GM21390 (cell line): ENCODE results near the gene ZFP30.
"Not testable (repeated sequence)": the region's sequence is repeated elsewhere in the genome, so short reads cannot be mapped to it uniquely, and the experiment has no call there.

ENCODE experiments used
- ATAC-seq: cut with Tn5 transposase; IDR thresholded peaks from one replicate; pipeline ENCODE4 v1.9.1; 2021; ENCODE audit not compliant: unreplicated experiment

ZFP30 gene

DNA sequence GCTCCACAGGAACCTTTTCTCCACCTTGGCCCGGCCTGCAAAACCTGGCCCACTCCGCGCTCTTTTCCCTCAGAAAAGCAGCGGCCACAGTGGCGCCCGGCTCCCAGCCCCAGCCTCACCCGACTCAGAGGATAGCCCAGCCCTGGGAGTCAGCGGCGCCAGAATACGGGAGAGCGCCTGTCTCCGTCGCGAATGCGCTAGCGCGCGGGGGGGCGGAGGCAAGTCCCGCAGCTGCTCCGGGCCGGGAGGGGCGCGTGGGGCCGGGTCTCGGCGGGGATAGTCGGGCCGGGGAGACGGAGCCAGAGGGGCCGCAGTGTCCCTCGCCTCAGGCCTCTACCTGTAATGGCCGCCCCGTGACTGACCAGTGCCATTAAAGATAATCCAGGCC, at the start of gene ZFP30:
ZFP30 (minus strand) TSS at position 165 of the 388 bp plus-strand sequence. CDS start 7,643 bp downstream, outside the sequence.
- ATAC-seq: peak; percentile 54

DNA sequence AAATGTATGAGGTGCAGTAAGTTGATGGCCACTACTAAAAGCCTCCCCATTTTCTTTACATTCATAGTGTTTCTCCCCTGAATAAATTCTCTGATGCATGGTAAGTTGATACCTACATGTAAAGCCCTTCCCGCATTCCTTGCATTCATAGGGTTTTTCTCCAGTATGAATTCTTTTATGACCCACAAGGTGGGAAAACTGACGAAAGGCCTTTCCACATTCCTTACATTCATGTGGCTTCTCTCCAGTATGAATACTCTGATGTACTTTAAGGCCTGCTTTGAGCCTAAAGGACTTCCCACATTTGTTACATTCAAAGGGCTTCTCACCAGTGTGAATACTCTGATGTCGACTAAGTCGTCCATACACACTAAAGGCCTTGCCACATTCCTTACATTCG, 43.8 kb upstream of the ZFP30 start:
- no peak for ATAC-seq

DNA sequence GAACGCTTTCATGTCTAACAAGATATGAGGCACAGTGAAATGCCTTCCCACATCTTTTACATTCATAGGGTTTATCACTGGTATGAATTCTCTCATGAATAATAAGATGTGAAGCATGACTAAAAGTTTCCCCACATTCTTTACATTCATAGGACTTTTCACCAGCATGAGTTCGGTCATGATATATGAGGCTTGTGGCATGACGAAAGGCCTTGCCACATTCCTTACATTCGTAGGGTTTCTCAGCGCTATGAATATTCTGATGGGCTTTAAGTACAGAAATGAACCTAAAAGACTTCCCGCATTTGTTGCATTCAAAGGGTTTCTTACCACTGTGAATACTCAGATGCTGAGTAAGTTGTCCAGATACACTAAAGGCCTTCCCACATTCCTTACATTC, 43.0 kb upstream of the ZFP30 start:
- no peak for ATAC-seq

DNA sequence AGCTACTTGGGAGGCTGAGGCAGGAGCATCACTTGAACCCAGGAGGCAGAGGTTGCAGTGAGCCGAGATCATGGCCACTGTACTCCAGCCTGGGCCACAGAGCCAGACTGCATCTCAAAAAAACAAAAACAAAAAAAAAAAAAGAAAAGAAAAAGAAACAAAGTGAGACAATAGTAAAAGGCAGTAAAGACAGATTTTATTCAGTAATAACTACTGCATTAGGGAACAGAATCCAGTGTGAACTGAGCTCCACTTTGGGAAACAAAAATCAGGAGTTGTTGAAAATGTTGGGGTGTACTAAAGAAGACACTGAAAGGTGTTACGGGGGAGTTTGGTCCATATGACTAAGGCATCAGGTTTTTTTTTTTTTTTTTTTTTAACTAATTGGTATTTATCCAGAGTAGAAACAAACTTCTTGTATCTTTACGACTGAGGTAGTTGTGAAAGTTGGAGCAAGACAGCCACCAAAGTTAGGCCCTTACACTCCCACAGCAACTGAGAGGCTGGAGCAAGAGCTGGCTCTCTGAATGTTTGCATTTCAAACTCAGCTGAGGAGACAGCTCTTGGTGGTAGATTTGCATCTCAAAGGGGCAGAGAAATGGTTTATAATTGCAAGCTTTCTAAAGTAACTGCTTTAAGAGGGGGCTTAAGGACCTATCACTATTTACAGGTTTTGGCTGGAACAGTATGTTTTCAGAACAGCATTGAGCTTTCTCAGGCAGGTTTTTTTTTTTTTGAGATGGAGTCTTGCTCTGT, 40.1 kb upstream of the ZFP30 start:
- ATAC-seq: no peak

DNA sequence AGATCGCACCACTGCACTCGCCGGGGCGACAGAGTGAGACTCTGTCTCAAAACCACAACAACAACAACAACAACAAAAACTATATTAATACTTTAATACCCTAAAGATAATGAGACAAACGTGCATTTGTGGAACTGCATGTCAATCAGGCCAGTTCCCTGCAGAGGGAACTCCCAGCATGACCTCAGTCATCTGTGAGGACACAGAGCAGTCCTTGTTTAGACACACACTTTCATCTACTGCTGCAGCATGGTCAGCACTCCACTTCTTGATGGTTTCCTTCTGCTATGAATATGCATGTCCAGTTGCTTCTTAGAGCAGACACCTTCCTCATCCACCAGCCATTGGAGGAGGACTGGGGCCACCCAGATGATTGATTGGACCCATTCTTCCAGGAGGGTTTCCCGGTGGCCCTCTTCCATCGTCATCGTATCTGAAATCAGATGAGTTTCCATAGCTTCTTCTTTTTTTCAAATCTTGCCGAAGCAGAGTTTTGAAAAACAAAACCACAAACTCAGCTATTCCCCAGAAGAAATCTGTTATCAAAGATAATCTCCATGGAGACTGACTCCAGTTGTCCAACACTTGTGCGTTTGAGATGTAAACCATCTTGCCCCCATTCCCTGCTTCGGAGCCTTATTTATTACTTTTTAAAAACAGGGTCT, 37.8 kb upstream of the ZFP30 start:
- ATAC-seq: no peak

DNA sequence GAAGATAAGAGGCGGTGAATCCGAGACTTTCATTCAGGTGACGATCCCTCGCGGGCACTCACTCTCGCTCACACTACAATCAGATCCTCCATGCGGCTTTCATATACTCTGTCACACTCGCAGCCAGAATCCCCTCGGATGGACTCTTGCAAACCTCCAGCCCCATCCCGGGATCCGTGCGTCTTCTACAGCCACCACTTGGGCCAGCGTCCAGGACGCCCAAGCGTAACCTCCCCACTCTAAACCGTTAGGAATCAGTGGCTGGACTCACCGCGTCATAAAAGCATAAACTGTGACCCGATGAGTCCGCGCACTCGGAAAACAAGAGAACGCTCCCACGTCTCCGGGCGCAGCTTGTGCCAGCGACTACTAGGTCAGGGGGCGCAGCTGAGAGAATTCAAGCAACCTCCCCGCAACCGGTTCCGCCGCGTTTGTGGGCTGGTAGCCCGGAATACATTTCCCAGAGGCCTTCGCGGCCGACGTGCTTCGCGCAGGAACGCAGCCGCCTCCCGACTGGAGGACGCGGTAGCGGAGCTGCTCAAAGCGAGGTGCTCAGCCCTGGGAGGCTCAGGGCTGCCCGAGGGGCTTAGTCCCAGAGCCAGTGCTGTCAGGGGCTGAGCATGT, 36.7 kb upstream of the ZFP30 start:
- ATAC-seq: no peak

DNA sequence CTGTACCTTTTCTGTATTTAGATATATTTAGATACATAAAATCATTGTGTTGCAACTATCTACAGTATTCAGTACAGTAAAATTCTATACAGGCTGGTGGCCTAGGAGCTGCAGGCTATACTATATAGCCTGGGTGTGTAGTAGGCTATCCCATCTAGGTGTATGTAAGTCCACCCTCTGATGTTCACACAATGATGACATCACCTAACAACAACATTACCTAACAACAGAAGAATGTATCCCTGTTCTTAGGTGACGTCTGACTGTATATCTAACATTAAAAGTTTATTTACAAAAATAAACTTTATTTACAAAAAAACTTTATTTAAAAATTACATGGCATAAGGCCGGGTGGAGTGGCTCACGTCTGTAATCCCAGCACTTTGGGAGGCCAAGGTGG, 28.3 kb upstream of the ZFP30 start:
- ATAC-seq: no peak

DNA sequence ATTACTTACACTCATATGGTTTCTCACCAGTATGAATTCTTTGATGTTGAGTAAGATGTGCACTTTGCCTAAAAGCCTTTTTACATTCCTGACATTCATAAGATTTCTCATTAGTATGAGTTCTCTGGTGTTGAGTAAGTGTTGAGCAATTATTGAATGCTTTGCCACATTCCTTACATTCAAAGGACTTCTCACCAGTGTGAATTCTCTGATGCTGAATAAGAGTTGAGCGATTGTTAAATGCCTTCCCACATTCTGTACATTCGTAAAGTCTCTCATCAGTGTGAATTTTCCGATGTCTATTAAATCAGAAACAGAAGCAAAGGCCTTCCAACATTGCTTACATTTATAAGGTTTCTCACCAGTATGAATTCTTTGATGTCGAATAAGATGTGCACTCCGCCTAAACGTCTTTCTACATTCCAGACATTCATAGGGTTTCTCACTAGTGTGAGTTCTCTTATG, 14.2 kb upstream of the ZFP30 start:
- no peak for ATAC-seq

DNA sequence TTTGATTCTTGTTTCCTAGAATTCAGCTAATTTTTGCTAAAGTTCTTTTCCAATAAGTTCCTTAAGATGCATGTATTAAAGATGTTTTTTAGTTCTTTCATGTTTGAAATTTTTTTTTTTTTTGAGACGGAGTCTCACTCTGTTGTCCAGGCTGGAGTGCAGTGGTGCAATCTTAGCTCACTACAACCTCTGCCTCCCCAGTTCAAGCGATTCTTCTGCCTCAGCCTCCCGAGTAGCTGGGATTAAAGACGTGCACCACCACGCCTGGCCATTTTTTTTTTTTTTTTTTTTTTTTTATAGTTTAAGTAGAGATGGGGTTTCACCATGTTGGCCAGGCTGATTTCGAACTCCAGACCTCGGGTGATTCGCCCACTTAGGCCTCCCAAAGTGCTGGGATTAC, 1.9 kb upstream of the ZFP30 start:
- not testable (repeated sequence) for ATAC-seq

DNA sequence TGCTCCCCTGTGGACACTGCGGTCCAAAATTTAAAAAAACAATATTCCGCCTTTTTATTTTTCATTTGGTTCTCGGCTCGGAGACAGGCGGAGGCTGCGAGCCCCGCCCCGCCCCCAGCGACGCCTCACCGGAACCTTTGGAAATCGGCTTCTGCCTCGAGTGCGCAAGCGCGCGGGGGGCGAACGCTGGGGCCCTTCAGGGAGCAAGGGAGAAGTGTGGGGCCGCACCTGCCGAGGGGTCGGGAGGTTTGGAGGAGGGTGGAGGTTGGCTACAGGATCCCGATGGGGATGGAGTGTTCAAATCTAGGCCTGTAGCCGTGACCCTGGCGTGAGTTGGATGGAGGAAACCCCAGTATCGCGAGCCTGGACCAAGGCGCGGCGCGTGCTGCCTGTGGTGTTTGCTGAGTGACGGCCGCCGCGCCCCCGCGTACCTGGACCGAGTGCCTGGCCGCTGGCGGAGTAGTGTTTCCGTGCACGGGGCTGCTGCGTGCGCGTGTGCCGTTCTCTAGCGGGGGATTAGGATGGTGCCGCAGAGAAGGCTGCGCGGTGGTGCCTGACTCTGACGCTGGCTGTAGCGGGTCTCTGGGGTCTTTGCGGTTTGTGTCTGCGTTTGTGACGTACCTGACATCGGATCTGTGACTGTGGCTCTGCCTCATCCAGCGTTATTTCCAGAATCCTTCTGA, 565 bp upstream of the ZFP30 start:
- ATAC-seq: peak; percentile 53

DNA sequence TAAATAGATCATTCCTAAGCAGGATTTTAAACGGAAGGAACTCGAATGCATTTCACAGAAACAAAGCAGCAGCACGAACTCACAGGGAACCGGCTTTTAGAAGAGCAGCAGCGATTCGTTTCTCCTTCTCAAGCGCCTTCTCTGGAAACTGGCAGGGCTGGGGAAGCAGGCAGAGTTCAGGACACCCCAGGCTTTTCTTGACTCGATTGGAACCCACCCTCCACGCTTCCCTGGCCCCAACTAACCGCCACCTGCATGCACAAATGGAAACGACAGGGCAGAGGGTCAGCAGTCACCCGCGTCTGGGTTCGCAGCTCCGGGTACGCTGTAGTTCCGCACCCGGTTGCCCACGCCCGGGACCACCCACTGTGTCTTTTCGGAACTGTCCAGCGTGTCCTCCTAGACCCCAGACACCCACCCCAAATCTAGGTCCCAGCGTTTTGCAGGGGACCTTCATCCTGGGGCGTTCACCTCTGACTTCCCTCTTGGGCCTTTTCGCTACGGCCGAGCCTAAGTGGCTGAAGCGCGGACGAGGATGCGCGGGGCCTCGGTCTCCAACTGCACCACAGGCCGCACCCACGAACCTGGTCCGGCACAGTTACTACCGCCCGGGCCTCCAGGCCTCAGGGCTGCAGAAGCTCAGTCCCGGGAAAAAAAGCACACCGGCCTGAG, 500 bp downstream of the ZFP30 start:
- ATAC-seq: peak; percentile 39

DNA sequence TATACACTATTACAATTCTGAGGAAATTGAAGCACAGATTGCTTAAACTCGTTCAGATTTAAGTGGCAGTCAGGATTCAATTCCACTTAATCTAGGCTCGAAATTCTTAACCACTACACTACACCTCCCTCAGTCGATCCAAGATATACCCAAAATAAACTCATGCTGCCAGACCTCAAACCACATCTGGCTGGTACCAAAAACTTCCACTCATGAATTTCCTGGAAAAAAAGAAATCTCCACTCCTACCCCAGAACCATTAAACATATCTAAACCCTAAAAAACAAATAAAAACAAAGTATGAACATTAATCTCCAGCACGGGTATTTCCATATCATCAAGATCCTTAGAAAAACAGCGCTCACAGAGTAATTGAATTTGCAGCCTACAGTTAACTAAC, 1.1 kb downstream of the ZFP30 start:
- no peak for ATAC-seq

DNA sequence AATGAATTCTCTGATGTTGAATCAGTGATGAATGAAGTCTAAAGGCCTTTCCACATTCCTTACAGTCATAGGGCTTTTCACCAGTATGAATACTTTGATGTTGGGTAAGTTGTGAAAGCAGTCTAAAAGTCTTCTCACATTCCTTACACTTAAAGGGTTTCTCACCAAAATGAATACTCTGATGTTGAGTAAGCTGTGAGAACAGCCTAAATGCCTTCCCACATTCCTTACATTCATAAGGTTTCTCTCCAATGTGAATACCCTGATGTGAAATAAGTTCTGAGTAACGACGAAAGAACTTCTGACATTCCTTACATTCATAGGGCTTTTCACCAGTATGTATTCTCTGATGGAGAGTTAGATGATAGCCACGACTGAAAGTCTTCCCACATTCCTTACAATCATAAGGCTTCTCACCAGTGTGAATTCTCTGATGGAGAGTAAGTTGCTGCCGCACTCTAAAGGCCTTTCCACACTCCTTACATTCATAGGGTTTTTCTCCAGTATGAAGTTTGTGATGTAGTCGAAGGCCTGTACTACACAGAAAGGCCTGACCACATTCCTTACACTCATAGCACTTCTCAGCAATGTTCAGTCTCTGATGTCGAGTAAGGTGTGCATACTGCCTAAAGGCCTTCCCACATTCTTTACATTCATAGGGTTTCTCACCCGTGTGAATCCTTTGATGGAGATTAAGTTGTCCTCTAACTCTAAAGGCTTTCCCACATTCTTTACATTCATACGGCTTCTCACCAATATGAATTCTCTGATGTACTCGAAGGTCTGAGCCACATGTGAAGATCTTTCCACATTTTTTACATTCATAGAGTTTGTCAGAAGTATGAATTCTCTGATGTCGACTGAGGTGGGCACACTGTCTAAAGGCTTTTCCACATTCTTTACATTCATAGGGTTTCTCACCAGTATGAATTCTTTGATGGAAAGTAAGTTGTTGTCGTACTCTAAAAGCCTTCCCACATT, 19.9 kb downstream of the ZFP30 start:
- ATAC-seq: no peak

DNA sequence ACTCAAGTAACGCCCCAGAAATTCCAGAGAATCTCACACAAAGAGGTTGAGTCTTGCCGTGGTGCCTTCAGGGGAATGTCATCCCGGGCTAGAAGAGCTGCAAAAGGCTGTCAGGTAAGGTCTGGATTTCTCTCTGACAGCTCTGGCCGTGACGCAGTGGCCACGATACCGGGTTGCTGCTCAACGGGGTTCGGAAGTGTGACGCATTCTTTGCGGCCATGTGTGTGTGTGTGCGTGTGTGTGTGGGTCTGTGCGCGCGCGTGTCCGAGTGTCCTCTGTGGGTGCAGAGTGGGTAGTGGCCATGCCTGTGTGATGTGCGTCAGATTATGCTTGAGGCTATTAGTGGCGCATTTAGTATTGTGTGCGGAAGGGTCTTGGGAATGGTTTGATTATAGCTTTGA, 60.3 kb downstream of the ZFP30 start:
- peak; percentile 28 for ATAC-seq

DNA sequence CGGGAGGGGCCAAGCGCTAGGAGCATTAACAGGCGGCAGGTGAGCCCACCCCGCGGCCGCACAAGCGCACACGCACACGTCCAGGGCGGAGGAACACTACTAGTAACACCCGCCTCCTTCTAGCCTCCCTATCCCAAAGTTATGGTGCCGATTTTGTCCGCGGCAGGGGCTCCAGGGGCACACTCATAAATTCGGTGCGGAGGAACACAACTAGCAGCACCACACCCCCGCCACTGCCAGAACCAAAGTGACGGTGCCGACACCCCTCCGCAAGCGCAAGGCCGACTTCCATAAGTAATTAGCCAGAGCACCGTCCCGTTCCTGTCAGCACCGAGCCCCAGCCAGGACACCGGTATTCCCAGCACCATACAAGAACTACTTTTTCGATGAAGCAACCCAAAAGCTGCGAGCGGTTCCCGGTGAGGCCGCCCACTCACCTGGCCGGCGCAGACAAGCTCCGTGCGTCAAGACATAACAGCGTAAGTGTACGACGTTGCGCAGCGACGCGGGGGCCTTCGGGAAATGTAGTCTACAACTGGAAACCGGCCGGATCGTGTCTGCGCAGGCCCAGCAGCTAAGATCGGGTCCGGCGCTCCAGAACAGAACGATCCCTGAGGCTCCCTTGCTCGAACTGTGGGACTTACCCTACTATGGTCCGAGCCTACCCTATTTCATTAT, 60.8 kb downstream of the ZFP30 start, which contains the start of the genes ZNF540 and ZNF571:
ZNF540 (plus strand) TSS at position 573 of the 678 bp plus-strand sequence. CDS start 3,572 bp downstream, outside the sequence.
ZNF571 (minus strand) TSS at position 489 of the 678 bp plus-strand sequence. CDS start 8,116 bp downstream, outside the sequence.
- peak; percentile 98 for ATAC-seq

DNA sequence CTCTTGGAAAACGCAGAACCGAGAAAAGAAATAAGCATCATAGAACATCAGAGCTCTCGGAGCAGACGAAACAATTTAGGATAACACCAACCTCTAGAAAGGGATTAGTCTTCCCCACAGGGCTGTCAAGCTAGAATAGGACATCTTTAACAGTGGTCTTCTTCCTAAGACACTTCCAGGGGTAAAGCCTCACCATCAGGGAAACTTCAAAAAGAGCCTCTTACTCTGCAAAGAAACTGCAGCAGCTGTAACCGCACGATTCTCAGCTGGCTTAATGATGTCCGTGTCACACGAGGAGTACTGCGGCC, 61.3 kb downstream of the ZFP30 start:
- ATAC-seq: no peak

DNA sequence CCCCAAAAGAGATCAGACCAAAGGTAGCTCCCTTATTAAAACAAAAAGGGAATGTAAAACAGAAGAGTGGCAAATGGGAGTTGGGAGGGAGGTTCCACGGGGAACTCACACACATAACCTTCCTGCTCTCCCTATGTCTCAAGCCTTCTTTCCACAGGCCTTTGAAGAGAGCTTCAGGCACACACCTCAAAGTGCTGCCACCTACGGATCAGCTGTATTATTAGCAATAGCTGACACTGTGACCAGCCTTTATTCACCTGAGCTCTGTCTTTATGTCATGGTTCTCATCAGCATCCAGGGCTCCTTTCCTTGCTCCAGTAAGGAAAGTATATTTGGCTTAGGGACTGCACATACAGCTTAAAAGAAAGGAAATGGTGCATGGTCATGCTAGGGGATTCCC, 71.9 kb downstream of the ZFP30 start:
- no peak for ATAC-seq

DNA sequence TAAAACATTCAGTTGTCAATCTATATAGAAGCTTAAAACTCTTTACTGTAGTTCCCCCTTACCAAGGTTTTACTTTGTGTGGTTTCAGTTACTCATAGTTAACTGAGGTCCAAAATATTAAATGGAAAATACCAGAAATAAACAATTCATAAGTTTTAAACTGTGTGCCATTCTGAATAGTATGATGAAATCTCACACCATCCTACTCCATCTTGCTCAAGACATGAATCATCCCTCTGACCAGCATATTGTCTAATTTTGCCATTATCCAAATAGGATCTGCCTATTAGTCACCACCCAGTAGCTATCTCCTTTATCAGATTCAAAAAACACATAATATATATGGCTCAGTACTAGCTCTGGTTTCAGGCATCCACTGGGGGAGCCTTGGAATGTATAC, 83.1 kb downstream of the ZFP30 start:
- ATAC-seq: no peak

DNA sequence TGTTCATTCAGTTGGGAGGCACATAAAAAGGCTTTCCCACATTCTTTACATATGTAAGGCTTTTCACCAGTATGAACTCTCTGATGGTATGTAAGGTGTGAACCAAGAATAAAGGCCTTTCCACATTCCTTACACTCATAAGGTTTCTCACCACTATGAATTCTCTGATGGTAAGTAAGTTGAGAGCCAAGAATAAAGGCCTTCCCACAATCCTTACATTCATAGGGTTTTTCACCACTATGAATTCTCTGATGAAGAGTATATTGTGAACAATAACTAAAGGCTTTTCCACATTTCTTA, 89.9 kb downstream of the ZFP30 start:
- no peak for ATAC-seq
